H54 (cell line): ENCODE measurements around the gene GRIA1.
"Not testable (repeated sequence)": the region's sequence is repeated elsewhere in the genome, so short reads cannot be mapped to it uniquely, and the experiment has no call there.

Experiments used
- DNase-seq: peaks from one replicate; pipeline ENCODE4 v3.0.0; 2011; ENCODE audit warnings: low spot score, mixed read lengths; ENCODE audit not compliant: insufficient read length
- FAIRE-seq: peaks from 3 replicates; lab custom pipeline; 2011; peaks lifted over from hg19 to GRCh38; lab: Jason Lieb, UNC
- POLR2A ChIP-seq: IDR thresholded peaks from 2 replicates; pipeline ENCODE4 v1.6.1; 2011; ENCODE audit warnings: low read depth, mild to moderate bottlenecking, low read length

Gene GRIA1

GRCh38 chr5:153835891-153836515 lies 345.5 kb downstream of the GRIA1 start:
- DNase-seq (no peak), FAIRE-seq (no peak)
- TF ChIP-seq POLR2A, result no peak

- DNase-seq, FAIRE-seq: not testable (repeated sequence)
These were observed 359.0 kb downstream of the GRIA1 start for GRCh38 chr5:153849303-153850113.

- no peak for TF ChIP-seq POLR2A
- DNase-seq, result no peak
- no peak for FAIRE-seq
These were observed 369.9 kb downstream of the GRIA1 start for GRCh38 chr5:153860195-153860886.

- FAIRE-seq, result not testable (repeated sequence)
These were observed 372.4 kb downstream of the GRIA1 start for GRCh38 chr5:153862906-153863305.

More at GRCh38 chr5:153862906-153863305, 372.4 kb downstream of the GRIA1 start:
- not testable (repeated sequence) for DNase-seq
